ENCODE data around the gene SLC43A2. TPM values are rescaled to one million over a fixed set of nuclear protein-coding genes. Genes with fewer than 3 reads are reported as not detected.

SLC43A2 gene
- polyA plus RNA-seq, 3 donors = 25.5 to 35.8 (median 28.1) TPM

DNA sequence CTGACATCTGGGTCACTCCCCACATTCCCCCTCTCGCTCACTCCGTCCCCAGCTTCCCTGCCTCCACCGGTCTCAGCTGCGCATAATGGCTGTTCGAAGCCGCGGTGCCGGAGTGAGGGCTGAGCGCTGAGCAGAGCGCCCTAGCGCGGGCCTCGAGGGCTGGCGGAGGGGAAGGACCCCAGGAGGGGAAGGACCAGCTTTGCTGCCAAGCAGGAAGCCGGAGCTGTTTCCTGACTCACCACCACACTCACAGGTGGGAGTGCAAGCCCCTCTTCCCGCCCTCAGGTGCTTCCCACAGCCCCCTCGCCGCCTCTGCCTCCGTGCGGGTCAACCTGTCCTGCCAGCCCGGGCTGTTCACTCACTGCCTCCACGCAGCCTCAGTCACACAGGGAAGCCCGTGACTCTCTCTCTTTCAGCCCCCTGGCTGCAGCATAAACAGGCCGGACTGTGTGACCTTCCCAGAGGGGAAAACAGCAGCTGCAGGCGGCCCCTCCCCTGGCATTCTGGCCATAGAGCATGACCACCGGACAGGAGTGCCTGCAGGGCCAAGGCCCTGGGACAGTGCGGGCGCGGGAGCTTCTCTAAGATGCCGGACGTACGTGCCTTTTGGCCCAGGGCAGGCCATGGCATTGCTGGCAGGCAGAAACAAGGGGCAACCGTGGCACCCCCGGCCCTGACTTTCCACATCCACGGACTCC, 23.7 kb downstream of the SLC43A2 start:
- no peak for DNase-seq (ENCODE audit: extremely low read depth in 1 of 11, low read depth in 9 of 11, low spot score in 4 of 11)

DNA sequence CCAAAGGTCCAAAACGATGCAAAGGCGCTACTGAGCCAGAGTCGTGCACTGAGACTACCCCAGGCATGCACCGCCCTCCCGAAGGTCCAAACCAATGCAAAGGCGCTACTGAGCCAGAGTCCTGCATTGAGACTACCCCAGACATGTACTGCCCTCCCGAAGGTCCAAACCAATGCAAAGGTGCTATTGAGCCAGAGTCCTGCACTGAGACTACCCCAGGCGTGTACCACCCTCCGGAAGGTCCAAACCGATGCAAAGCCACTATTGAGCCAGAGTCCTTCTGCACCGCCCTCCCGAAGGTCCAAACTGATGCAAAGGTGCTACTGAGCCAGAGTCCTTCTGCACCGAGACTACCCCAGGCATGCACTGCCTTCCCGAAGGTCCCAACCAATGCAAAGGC, 27.1 kb downstream of the SLC43A2 start:
- DNase-seq (ENCODE audit: extremely low read depth in 1 of 11, low read depth in 9 of 11, low spot score in 4 of 11) = no peak

DNA sequence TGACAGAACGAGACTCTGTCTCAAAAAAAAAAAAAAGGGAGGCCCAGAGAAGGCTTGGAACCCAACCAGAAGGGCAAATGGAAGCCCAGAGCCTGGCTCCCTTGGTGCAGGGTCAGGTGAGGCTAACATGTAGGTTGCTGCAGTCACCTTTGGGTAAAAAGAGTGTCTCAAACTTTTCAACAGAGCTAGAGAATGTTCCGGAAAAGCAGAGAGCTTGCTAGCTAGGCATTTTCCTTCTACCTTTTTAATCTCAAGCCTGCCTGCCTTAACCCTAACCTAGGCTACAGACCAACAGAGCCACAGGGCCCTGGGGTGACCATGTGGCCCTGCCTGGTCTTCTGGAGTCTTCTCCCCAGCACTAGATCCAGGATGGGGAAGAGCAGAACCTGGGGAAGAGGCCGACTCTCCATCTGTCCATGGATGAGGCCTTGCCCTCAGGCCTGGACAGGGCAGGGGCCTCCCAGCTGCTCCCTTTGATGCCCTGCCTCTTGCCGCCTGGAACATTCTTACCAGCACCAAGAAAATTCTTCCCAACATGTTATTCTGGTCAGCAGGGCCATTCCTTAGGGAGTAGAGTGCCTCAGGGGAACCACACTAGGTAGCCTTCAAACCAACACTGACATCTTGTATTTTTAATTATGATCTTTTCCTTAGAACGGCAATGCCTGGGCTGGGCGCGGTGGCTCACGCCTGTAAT, 30.1 kb downstream of the SLC43A2 start:
- no peak for DNase-seq (ENCODE audit: extremely low read depth in 1 of 11, low read depth in 9 of 11, low spot score in 4 of 11)

- no peak for DNase-seq (ENCODE audit: extremely low read depth in 1 of 11, low read depth in 9 of 11, low spot score in 4 of 11)
These were observed 30.7 kb downstream of the SLC43A2 start for GRCh38 chr17:1597861-1598342.

- DNase-seq (ENCODE audit: extremely low read depth in 1 of 11, low read depth in 9 of 11, low spot score in 4 of 11) = no peak
These were observed 35.1 kb downstream of the SLC43A2 start for GRCh38 chr17:1593630-1593931.

GRCh38 chr17:1592751-1593629, 35.6 kb downstream of the SLC43A2 start:
- no peak for DNase-seq (ENCODE audit: extremely low read depth in 1 of 11, low read depth in 9 of 11, low spot score in 4 of 11)

DNA sequence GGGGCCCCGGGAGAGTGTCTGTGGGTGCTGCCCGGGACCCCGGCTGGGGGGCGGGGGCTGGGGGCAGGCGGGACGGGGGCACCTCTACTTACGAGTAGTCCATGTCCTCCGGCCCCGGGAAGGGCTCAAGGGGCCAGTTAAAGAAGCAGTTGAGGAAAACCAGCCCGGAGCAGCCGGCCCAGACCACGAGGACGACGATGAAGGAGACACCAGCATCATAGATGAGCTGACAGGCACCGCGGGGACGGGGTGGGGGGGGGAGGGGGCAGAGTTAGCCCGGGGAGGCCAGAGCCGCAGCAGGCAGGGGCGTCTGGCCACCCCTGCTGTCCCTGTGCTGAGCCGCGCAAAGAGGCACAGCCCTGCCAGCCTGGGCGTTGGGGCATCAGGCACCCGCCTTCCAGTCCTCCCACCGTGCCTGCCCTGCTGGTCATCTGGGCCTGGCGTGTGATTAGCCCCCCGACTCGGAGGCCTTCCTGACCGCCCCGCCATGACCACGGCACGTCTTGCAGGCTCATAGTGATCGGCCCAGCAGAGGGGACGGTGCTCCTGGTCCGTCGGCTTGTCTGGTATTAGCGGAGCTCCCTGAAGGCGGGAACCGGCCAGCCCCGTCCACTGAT, 37.1 kb downstream of the SLC43A2 start:
- DNase-seq (ENCODE audit: extremely low read depth in 1 of 11, low read depth in 9 of 11, low spot score in 4 of 11) = no peak

- no peak for DNase-seq (ENCODE audit: extremely low read depth in 1 of 11, low read depth in 9 of 11, low spot score in 4 of 11)
These were observed 37.7 kb downstream of the SLC43A2 start for GRCh38 chr17:1590747-1591473.

- DNase-seq (ENCODE audit: extremely low read depth in 1 of 11, low read depth in 9 of 11, low spot score in 4 of 11) = no peak
These were observed 38.4 kb downstream of the SLC43A2 start for GRCh38 chr17:1590029-1590746.

DNA sequence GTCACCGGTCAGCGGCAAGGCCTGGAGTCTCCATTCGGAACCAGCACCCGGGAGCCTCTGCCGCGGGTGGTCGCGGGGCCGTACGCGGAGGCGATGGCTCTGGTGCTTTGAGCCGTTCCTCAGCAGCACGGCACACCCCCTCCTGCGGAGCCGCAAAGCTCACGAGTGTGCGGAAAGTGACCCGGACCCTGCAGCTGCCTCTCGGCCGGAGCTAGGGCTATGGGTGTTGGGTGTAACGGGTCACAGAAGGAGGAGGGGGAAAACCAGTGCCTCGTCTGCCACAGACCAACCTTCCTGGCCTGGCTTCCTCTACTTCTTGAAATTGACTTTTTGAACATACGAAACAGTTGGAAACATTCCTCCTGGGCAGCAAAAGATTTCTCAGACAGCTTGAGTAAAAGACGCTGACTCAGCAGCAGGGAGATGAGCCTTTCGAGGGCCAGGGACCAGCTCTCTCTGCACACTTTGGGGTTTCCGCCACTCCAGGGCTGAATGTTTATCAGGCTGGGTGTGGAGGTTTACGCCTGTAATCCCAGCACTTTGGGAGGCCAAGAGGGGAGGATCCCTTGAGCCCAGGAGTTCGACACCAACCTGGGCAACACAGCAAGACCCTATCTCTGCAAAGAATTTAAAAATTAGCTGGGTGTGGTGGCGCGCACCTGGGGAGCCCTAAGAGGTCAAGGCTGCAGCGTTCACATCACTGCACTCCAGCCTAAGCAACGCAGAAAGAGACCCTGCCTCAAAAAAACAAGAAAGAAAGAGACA, 39.6 kb downstream of the SLC43A2 start:
- DNase-seq (ENCODE audit: extremely low read depth in 1 of 11, low read depth in 9 of 11, low spot score in 4 of 11) = no peak

- DNase-seq (ENCODE audit: extremely low read depth in 1 of 11, low read depth in 9 of 11, low spot score in 4 of 11) = no peak
These were observed 44.5 kb downstream of the SLC43A2 start for GRCh38 chr17:1584167-1584566.

- no peak for DNase-seq (ENCODE audit: extremely low read depth in 1 of 11, low read depth in 9 of 11, low spot score in 4 of 11)
These were observed 45.1 kb downstream of the SLC43A2 start for GRCh38 chr17:1583556-1583955.

GRCh38 chr17:1582374-1582773, 46.3 kb downstream of the SLC43A2 start:
- no peak for DNase-seq (ENCODE audit: extremely low read depth in 1 of 11, low read depth in 9 of 11, low spot score in 4 of 11)

- no peak for DNase-seq (ENCODE audit: extremely low read depth in 1 of 11, low read depth in 9 of 11, low spot score in 4 of 11)
These were observed 47.5 kb downstream of the SLC43A2 start for GRCh38 chr17:1580979-1581676.

DNA sequence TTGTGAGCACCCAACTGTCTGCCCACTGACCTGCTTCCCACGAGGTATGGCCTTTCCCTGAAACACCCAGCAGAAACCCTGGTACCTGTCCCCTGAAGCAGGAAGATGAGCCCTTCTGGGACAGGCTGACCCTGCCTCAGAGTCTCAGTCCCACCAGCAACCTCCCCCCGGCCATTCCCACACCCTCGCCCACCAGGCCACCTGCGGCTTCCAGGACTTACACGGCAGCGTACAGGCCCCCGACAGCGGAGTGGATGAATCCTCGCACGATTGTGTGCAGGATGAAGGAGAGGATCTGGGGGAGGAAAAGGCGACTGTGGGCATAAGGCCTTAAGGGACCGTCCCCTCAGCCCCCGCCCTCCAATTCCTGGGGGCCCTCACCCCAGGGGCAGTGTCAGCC, 50.6 kb downstream of the SLC43A2 start:
- DNase-seq (ENCODE audit: extremely low read depth in 1 of 11, low read depth in 9 of 11, low spot score in 4 of 11) = no peak

GRCh38 chr17:1577583-1578013, 51.0 kb downstream of the SLC43A2 start:
- DNase-seq (ENCODE audit: extremely low read depth in 1 of 11, low read depth in 9 of 11, low spot score in 4 of 11) = no peak

GRCh38 chr17:1577182-1577581, 51.5 kb downstream of the SLC43A2 start:
- no peak for DNase-seq (ENCODE audit: extremely low read depth in 1 of 11, low read depth in 9 of 11, low spot score in 4 of 11)
